Mesenchymal stem cell (in vitro differentiated cells and primary cell): Measurements from ENCODE around the gene CDH4.

Source experiments
- DNase-seq: peaks from one replicate; pipeline ENCODE4 v3.0.0-alpha.2; 2013
- H2AFZ ChIP-seq: one replicate; pipeline ENCODE4 v1.6.1; 2013; ENCODE audit warnings: low read depth, mild to moderate bottlenecking, control low read depth, inconsistent platforms, low read length, moderate library complexity
- H2AK5ac ChIP-seq: 2 replicates; pipeline ENCODE4 v1.6.1; 2013; ENCODE audit warnings: low read length, moderate library complexity, mild to moderate bottlenecking, inconsistent platforms; ENCODE audit not compliant: severe bottlenecking
- H2BK120ac ChIP-seq: one replicate; pipeline ENCODE4 v1.6.1; 2013; ENCODE audit warnings: low read depth, mild to moderate bottlenecking, inconsistent platforms, low read length, moderate library complexity
- H2BK12ac ChIP-seq, 2 experiments: one replicate each; pipeline ENCODE4 v1.6.1; 2013; ENCODE audit warnings: inconsistent platforms in 2 of 2, low read length in 2 of 2, mild to moderate bottlenecking in 2 of 2, moderate library complexity in 2 of 2, control low read depth in 1 of 2
- H2BK15ac ChIP-seq: one replicate; pipeline ENCODE4 v1.6.1; 2013; ENCODE audit warnings: mild to moderate bottlenecking, low read depth, inconsistent platforms; ENCODE audit not compliant: poor library complexity, severe bottlenecking
- H2BK5ac ChIP-seq: 2 replicates; pipeline ENCODE4 v1.6.1; 2013; ENCODE audit warnings: low read depth, mild to moderate bottlenecking, low read length, control low read depth, inconsistent platforms; ENCODE audit not compliant: poor library complexity, severe bottlenecking
- H3K14ac ChIP-seq, 2 experiments: one replicate each; pipeline ENCODE4 v1.6.1; 2013; ENCODE audit warnings: inconsistent platforms in 2 of 2, low read length in 2 of 2, control low read depth in 1 of 2, mild to moderate bottlenecking in 1 of 2, moderate library complexity in 1 of 2
- H3K18ac ChIP-seq, 2 experiments: one replicate each; pipeline ENCODE4 v1.6.1; 2013; ENCODE audit warnings: inconsistent platforms in 2 of 2, low read length in 2 of 2, control low read depth in 1 of 2, low read depth in 1 of 2, mild to moderate bottlenecking in 1 of 2
- H3K23ac ChIP-seq, 2 experiments: one replicate each; pipeline ENCODE4 v1.6.1; 2013; ENCODE audit warnings: inconsistent platforms in 2 of 2, low read length in 2 of 2, mild to moderate bottlenecking in 2 of 2, moderate library complexity in 2 of 2, control low read depth in 1 of 2
- H3K27ac ChIP-seq: 2 replicates; pipeline ENCODE4 v1.5.1; 2013; ENCODE audit warnings: mild to moderate bottlenecking, moderate library complexity, low read length, control low read depth, inconsistent platforms; ENCODE audit not compliant: poor library complexity, severe bottlenecking
- H3K27me3 ChIP-seq, 2 experiments: 2 replicates each; pipeline versions ENCODE4 v1.6.1 to v1.7.0; 2013; ENCODE audit warnings: low read length in 2 of 2, mild to moderate bottlenecking in 2 of 2, moderate library complexity in 2 of 2, control low read depth in 1 of 2, inconsistent platforms in 1 of 2; ENCODE audit not compliant: control insufficient read depth in 1 of 2, insufficient read depth in 1 of 2
- H3K36me3 ChIP-seq, 2 experiments: 2 replicates each; pipeline versions ENCODE4 v1.6.1 to v1.7.0; 2013; ENCODE audit warnings: low read length in 2 of 2, control low read depth in 1 of 2, inconsistent platforms in 1 of 2, low read depth in 1 of 2, mild to moderate bottlenecking in 1 of 2; ENCODE audit not compliant: insufficient read depth in 2 of 2, control insufficient read depth in 1 of 2
- H3K4ac ChIP-seq, 2 experiments: one replicate each; pipeline ENCODE4 v1.6.1; 2013; ENCODE audit warnings: inconsistent platforms in 2 of 2, low read length in 2 of 2, mild to moderate bottlenecking in 2 of 2, moderate library complexity in 2 of 2, control low read depth in 1 of 2, low read depth in 1 of 2
- H3K4me1 ChIP-seq: 2 replicates; pipeline ENCODE4 v1.6.1; 2013; ENCODE audit warnings: low read depth, low read length, control low read depth; ENCODE audit not compliant: control insufficient read depth, insufficient read depth
- H3K4me2 ChIP-seq: 2 replicates; pipeline ENCODE4 v1.6.1; 2013; ENCODE audit warnings: low read length, mild to moderate bottlenecking, inconsistent platforms; ENCODE audit not compliant: poor library complexity, severe bottlenecking
- H3K4me3 ChIP-seq, 2 experiments: 2 replicates each; pipeline versions ENCODE4 v1.5.1 to v1.7.0; 2013; ENCODE audit warnings: low read length in 2 of 2, mild to moderate bottlenecking in 2 of 2, control low read depth in 1 of 2, low read depth in 1 of 2; ENCODE audit not compliant: insufficient read depth in 1 of 2
- H3K79me1 ChIP-seq: replicated peaks from 2 replicates; pipeline ENCODE4 v1.6.1; 2013; ENCODE audit warnings: mild to moderate bottlenecking, control low read depth, low read length, inconsistent platforms; ENCODE audit not compliant: poor library complexity, severe bottlenecking
- H3K9ac ChIP-seq: 2 replicates; pipeline ENCODE4 v1.7.0; 2013; ENCODE audit warnings: mild to moderate bottlenecking, low read length, moderate library complexity
- H3K9me3 ChIP-seq: 2 replicates; pipeline ENCODE4 v1.7.0; 2013; ENCODE audit warnings: mild to moderate bottlenecking, low read length; ENCODE audit not compliant: control insufficient read depth
- H4K8ac ChIP-seq: one replicate; pipeline ENCODE4 v1.6.1; 2013; ENCODE audit warnings: inconsistent platforms, mild to moderate bottlenecking, low read length, moderate library complexity
- H4K91ac ChIP-seq: one replicate; pipeline ENCODE4 v1.6.1; 2013; ENCODE audit warnings: mild to moderate bottlenecking, low read length, inconsistent platforms
- WGBS: methylation state at CpG from one replicate; pipeline ENCODE4 v1.1.7; 2013; ENCODE audit warnings: mixed read lengths; 5-methylcytosine and 5-hydroxymethylcytosine counted together

Gene CDH4

DNA sequence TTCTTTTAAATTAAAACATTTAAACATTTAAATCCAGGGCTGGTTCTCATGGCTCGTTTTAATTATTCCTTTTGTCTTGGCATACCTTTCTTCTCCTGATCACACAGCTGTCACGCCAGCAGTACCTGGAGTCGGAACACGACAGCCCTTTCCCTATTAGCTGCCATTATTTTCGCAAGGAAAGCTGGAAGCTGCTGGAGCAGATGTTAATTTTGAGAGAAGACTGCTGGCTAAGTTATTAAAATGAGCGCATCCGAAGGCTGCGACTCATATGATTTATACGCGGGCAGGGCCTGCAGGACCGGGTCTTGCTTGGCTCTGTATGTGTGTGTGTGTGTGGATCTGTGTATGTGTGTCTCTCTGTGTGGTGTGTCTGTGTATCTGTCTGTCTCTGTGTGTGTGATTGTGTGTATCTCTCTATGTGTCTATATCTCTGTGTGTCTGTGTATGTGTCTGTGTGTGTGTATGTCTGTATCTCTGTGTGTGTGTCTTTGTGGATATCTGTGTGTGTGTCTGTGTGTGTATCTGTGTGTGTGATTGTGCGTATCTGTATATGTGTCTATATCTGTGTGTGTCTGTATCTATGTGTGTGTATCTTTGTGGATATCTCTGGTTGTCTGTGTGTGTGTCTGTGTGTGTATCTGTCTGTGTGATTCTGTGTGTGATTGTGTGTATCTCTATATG lies 191.5 kb downstream of the CDH4 start:
- 80% methylated on average over 12 of the region's 12 CpGs for WGBS

GRCh38 chr20:61444637-61445036 lies 192.6 kb downstream of the CDH4 start:
- Histone ChIP-seq H3K9me3 (no peaks in the 10 kb centered on the region), H3K27ac (no peak overlapping the region), H2BK12ac (no peak overlapping the region), H4K8ac (no peak overlapping the region), H2BK120ac (no peak overlapping the region), H2BK5ac (no peak overlapping the region), H2AK5ac (no peak overlapping the region), H3K27me3 (peaks cover 0 to 14% of the 10 kb centered on the region in 2 experiments), H2BK15ac (no peak overlapping the region), H3K79me1 (peaks cover 3% of the 10 kb centered on the region), H3K36me3 (no peaks in the 10 kb centered on the region), H3K23ac (no peak overlapping the region), H4K91ac (no peak overlapping the region), H3K4me3 (no peak overlapping the region), H3K14ac (no peak overlapping the region), H3K4me2 (no peak overlapping the region), H3K9ac (no peak overlapping the region), H3K18ac (no peak overlapping the region), H2AFZ (no peak overlapping the region), H3K4ac (no peak overlapping the region), H3K4me1 (peaks cover 11% of the 10 kb centered on the region)
- DNase-seq = no peak
- 86% methylated on average over 4 of the region's 5 CpGs for WGBS

More for the DNA sequence above, 191.5 kb downstream of the CDH4 start:
- no peak overlapping the region for H3K4ac ChIP-seq
- H3K9me3 ChIP-seq = no peaks in the 10 kb centered on the region
- H2BK12ac ChIP-seq = no peak overlapping the region
- H3K36me3 ChIP-seq = no peaks in the 10 kb centered on the region
- H3K79me1 ChIP-seq = no peaks in the 10 kb centered on the region
- H3K4me3 ChIP-seq = no peak overlapping the region
- no peak overlapping the region for H2AFZ ChIP-seq
- H3K27ac ChIP-seq = no peak overlapping the region
- no peak overlapping the region for H4K8ac ChIP-seq
- no peak overlapping the region for H2BK15ac ChIP-seq
- H3K14ac ChIP-seq = peak overlapping the region in 1 of 2 experiments; percentile 18
- H3K27me3 ChIP-seq = peaks cover 0 to 14% of the 10 kb centered on the region in 2 experiments
- no peak overlapping the region for H2BK120ac ChIP-seq
- H3K4me2 ChIP-seq = no peak overlapping the region
- H3K9ac ChIP-seq = no peak overlapping the region
- peak; percentile 14 for DNase-seq
- H2AK5ac ChIP-seq = no peak overlapping the region
- H3K18ac ChIP-seq = no peak overlapping the region
- no peak overlapping the region for H2BK5ac ChIP-seq
- H3K4me1 ChIP-seq = peaks cover 10% of the 10 kb centered on the region
- no peak overlapping the region for H3K23ac ChIP-seq
- H4K91ac ChIP-seq = no peak overlapping the region

DNA sequence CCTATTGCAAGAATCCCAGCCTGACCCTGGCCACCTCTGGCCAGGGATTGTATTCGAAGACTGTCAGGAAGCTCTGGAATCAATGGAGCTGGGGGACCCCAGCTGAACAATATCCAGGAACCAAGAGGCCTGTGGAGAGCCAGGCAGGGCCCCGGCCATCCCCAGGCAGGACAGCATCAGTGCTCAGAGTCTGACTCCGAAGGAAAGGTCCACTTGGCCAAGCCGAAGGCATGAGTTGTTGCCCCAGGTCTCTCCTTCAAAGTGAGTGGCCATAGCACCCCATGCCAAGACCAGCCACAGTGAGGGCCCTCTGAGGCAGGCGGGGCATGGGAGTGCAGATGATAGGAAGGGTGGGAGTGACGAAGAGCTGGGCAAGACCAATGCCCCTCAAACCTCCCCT lies 193.1 kb downstream of the CDH4 start:
- Histone ChIP-seq H3K4me2 (no peak overlapping the region), H3K9ac (no peak overlapping the region), H3K4me3 (no peak overlapping the region), H2AK5ac (no peak overlapping the region), H2BK120ac (no peak overlapping the region), H3K4ac (no peak overlapping the region), H2BK12ac (no peak overlapping the region), H3K36me3 (no peaks in the 10 kb centered on the region), H4K91ac (no peak overlapping the region), H3K27me3 (peaks cover 0 to 14% of the 10 kb centered on the region in 2 experiments), H3K23ac (no peak overlapping the region), H3K9me3 (no peaks in the 10 kb centered on the region), H3K18ac (no peak overlapping the region), H3K14ac (no peak overlapping the region), H2BK15ac (no peak overlapping the region), H2AFZ (no peak overlapping the region), H2BK5ac (no peak overlapping the region), H4K8ac (no peak overlapping the region), H3K4me1 (peaks cover 12% of the 10 kb centered on the region), H3K79me1 (peaks cover 3% of the 10 kb centered on the region), H3K27ac (no peak overlapping the region)
- 92% methylated on average over 6 of the region's 6 CpGs for WGBS
- no peak for DNase-seq

DNA sequence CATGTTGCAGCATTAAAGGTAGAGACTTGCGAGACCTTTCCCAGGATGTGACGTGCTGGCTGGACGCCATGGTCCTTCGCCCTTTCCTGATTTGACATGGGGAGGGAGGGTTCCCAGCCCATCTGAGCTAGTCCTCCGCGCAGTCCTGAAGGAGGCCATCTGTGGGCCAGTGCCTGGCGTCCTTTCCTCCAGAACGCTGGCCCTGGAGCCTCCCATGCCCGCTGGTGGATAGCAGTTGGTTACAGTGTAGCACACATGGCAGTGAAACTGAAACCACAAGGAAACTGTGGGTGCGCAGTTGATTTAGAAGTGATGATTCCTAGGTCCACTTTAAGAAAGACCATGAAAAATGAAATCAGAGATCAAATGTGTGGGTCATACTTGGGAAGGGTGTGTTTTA lies 193.7 kb downstream of the CDH4 start:
- peaks cover 3% of the 10 kb centered on the region for H3K79me1 ChIP-seq
- no peak overlapping the region for H3K9ac ChIP-seq
- DNase-seq = no peak
- H3K4ac ChIP-seq = no peak overlapping the region
- H2BK12ac ChIP-seq = no peak overlapping the region
- no peaks in the 10 kb centered on the region for H3K9me3 ChIP-seq
- H2BK15ac ChIP-seq = no peak overlapping the region
- no peak overlapping the region for H3K23ac ChIP-seq
- H2BK5ac ChIP-seq = no peak overlapping the region
- no peaks in the 10 kb centered on the region for H3K36me3 ChIP-seq
- no peak overlapping the region for H3K4me2 ChIP-seq
- peaks cover 0 to 14% of the 10 kb centered on the region in 2 experiments for H3K27me3 ChIP-seq
- no peak overlapping the region for H3K14ac ChIP-seq
- no peak overlapping the region for H4K8ac ChIP-seq
- no peak overlapping the region for H4K91ac ChIP-seq
- H3K27ac ChIP-seq = no peak overlapping the region
- H3K4me3 ChIP-seq = no peak overlapping the region
- no peak overlapping the region for H2AK5ac ChIP-seq
- no peak overlapping the region for H2AFZ ChIP-seq
- whole genome bisulfite sequencing = 98% methylated on average over 10 of the region's 10 CpGs
- no peak overlapping the region for H3K18ac ChIP-seq
- no peak overlapping the region for H2BK120ac ChIP-seq
- peaks cover 16% of the 10 kb centered on the region for H3K4me1 ChIP-seq
